AG04450 (cell line): ENCODE data around the gene PPP2R2C. TPM values are rescaled to one million over a fixed set of nuclear protein-coding genes. Genes with fewer than 3 reads are reported as not detected.

Source experiments
- CTCF ChIA-PET: fragments of 300-600, 350-600 bp; formaldehyde crosslinking; extraction: SDS; loops from one replicate; lab custom pipeline; 2022; ENCODE audit warnings: antibody characterized with exemption, inconsistent platforms; lab: Charles Lee
- POLR2A ChIA-PET: fragments of 350-600 bp; formaldehyde crosslinking; extraction: SDS; loops from one replicate; lab custom pipeline; 2021; ENCODE audit warnings: antibody characterized with exemption, inconsistent platforms; lab: Yijun Ruan, JAX
- DNase-seq: peaks from one replicate; pipeline ENCODE4 v3.0.0-alpha.2; 2011; ENCODE audit warnings: low read depth, low spot score
- H3K27ac ChIP-seq: one replicate; pipeline ENCODE4 v1.5.1; 2012; ENCODE audit warnings: low read depth, low read length, control low read depth
- H3K27me3 ChIP-seq: one replicate; pipeline ENCODE4 v1.6.0; 2012; ENCODE audit warnings: low read length; ENCODE audit not compliant: control insufficient read depth, insufficient read depth
- H3K4me3 ChIP-seq: 2 replicates; pipeline ENCODE4 v1.5.1; 2011; ENCODE audit warnings: mild to moderate bottlenecking, low read depth, low read length, control low read depth
- H3K9me3 ChIP-seq: 2 replicates; pipeline ENCODE4 v1.5.1; 2012; ENCODE audit warnings: low read length; ENCODE audit not compliant: control insufficient read depth, insufficient read depth
- polyA plus RNA-seq: library from polyadenylated mRNA; depleted of rRNA; stranded (reverse); fragments of >200 nt; gene quantifications from 2 replicates; pipeline ENCODE4 v1.2.3, GENCODE V29; 2011
- TF ChIP-seq, protein P1 (sequence below): IDR thresholded peaks from 2 replicates; pipeline ENCODE4 v1.5.1; 2011; ENCODE audit warnings: low read depth, low read length, control low read depth, inconsistent platforms

The PPP2R2C gene
- polyA plus RNA-seq, 1 experiment, result 0.07 TPM

DNA sequence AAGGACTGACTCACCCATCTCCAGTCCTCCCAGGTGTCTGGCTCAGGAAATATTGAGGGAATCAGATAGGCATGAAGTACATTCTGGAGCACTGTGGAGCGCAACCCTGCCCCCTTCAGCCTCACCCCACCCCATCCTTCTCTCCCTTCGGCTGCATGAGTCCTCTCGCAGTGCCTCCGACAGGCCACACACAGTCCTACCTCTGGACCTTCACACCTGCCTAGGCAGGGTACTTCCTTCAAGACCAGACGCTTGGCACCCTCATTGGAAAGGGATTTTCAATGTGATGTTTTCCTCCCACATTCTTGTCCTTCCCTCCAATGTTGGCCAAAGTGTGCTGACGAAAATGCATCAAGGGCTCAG lies 26.8 kb upstream of the PPP2R2C start:
- Histone ChIP-seq H3K27ac (no peak overlapping the region), H3K27me3 (peaks cover 1% of the 10 kb centered on the region), H3K9me3 (no peaks in the 10 kb centered on the region; the same call in 1 of the 2 replicates), H3K4me3 (no peak overlapping the region)
- ChIA-PET POLR2A (no interaction called here), CTCF (no interaction called here)
- TF ChIP-seq, protein P1, sequence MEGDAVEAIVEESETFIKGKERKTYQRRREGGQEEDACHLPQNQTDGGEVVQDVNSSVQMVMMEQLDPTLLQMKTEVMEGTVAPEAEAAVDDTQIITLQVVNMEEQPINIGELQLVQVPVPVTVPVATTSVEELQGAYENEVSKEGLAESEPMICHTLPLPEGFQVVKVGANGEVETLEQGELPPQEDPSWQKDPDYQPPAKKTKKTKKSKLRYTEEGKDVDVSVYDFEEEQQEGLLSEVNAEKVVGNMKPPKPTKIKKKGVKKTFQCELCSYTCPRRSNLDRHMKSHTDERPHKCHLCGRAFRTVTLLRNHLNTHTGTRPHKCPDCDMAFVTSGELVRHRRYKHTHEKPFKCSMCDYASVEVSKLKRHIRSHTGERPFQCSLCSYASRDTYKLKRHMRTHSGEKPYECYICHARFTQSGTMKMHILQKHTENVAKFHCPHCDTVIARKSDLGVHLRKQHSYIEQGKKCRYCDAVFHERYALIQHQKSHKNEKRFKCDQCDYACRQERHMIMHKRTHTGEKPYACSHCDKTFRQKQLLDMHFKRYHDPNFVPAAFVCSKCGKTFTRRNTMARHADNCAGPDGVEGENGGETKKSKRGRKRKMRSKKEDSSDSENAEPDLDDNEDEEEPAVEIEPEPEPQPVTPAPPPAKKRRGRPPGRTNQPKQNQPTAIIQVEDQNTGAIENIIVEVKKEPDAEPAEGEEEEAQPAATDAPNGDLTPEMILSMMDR, result no peak
- DNase-seq, result no peak

DNA sequence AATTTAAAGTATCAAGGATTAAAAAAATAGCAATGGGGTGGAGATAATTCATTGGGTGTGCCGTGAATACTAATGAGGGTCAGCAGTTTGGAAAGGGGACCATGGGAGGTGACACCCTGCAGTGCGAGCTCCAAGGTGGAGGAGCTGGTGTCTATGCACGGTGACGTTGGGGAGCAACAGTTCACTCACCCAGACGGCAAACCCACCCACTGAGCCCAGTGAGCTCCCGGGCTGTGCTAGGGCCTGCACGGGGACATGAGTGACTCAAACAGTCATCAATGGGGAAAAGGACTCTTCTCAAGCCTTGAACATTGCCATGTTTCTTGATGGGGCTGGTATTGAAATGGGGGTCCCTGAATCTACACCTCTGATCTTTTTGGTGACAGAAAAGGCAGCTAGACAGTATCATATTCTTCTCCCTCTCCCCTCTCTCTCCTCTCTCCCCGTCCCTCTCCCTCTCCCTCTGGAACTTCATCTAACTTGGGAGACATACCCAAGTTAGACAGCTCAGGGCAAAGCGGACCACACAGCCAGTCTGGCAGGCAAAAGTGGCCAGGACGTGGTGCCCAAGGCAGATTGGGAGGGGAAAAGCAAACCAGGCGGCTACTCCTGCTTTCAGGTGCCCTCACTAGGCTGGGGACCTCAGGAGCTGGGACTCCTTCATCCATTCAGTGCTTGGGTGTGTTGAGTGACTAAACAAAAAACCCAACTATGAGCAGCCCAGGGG lies 26.3 kb upstream of the PPP2R2C start:
- Histone ChIP-seq H3K27me3 (peaks cover 3% of the 10 kb centered on the region), H3K4me3 (no peak overlapping the region), H3K27ac (no peak overlapping the region), H3K9me3 (no peaks in the 10 kb centered on the region; the same call in 1 of the 2 replicates)
- POLR2A ChIA-PET, result no interaction called here
- TF ChIP-seq, protein P1, result no peak
- no peak for DNase-seq
- CTCF ChIA-PET, result no interaction called here

DNA sequence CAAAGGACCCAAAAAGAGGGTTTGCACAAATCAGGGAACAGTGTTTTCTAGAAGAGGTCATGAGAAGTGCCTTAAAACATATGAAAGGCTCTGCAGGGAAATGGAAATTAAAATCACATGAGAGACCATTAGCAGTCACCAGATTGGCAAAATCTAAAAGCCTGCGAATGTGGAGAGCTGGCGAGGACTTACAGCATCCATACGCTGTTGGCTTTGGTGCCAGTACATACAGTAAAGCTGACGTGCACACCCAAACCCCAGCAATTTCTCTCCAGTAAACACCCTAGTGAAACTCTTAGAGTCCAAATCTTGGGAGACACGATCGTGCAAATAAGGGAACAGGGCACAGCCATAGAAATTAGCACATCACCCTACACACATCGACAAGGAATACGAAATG lies 25.4 kb upstream of the PPP2R2C start:
- peaks cover 7% of the 10 kb centered on the region for H3K27me3 ChIP-seq
- no peak overlapping the region for H3K27ac ChIP-seq
- ChIA-PET POLR2A (no interaction called here), CTCF (no interaction called here)
- H3K9me3 ChIP-seq, result no peaks in the 10 kb centered on the region
- H3K4me3 ChIP-seq, result no peak overlapping the region
- TF ChIP-seq, protein P1, result no peak
- no peak for DNase-seq

DNA sequence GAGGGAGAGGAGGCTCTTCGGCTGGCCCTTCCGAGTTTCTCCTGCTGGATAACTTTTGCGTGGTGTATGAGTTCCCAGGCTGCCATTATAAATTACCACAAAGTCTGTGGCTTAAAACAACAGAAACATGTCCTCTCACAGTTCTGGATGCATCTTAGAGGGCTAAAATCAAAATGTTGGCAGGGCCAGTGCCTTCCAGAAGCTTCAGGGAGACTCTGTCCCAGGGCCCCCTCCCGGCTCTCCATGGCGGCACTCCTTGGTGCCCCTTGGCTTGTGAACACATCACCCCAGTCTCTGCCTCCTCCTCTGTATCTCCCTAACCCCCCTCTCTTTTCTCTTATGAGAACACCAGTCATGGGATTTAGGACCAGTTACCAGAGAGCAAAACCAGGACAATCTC lies 23.3 kb upstream of the PPP2R2C start:
- Histone ChIP-seq H3K4me3 (no peak overlapping the region), H3K27me3 (peaks cover 8% of the 10 kb centered on the region), H3K9me3 (no peaks in the 10 kb centered on the region), H3K27ac (no peak overlapping the region)
- POLR2A ChIA-PET, result no interaction called here
- CTCF ChIA-PET, result no interaction called here
- TF ChIP-seq, protein P1, result no peak
- no peak for DNase-seq

DNA sequence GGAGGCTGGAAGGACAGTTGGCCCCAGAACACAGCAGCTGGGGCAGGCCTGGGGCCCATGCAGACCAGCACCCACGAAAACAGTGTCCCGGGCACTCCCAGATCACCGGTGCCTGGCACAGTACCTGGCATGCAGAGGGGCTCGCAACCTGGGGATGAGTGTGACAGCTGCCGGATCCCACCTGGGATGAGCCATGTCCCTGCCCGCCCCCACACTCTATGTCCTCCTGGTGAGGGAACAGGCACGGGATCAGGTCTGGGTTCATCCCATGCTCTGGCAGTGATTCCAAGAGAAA lies 22.8 kb upstream of the PPP2R2C start:
- H3K27me3 ChIP-seq, result peaks cover 8% of the 10 kb centered on the region
- no peaks in the 10 kb centered on the region for H3K9me3 ChIP-seq
- TF ChIP-seq, protein P1, result no peak
- DNase-seq, result no peak
- H3K27ac ChIP-seq, result no peak overlapping the region
- no peak overlapping the region for H3K4me3 ChIP-seq
- POLR2A ChIA-PET, result no interaction called here
- CTCF ChIA-PET, result no interaction called here
